ENCODE data around the gene GET3. TPM values are rescaled to one million over a fixed set of nuclear protein-coding genes. Genes with fewer than 3 reads are reported as not detected.

The GET3 gene
- total and polyA plus RNA-seq, 2 of the 13 experiments (the other 11 are each of a cell fraction or from before 2014, with no cell fraction given), result 57.7 to 59.4 TPM

- TF ChIP-seq ZNF383 (CRISPR knock-in tag; IDR thresholded peaks at IDR 0.05; ENCODE audit: borderline replicate concordance), result no peak
- peak; percentile 24 for TF ChIP-seq CTCF (CRISPR knock-in tag; IDR thresholded peaks at IDR 0.05)
- peak; percentile 79 for TF ChIP-seq ZNF205 (CRISPR knock-in tag; IDR thresholded peaks at IDR 0.05)
- no peak for TF ChIP-seq NCOA5 (CRISPR knock-in tag; IDR thresholded peaks at IDR 0.05)
- TF ChIP-seq MAZ (IDR thresholded peaks at IDR 0.05; ENCODE audit: borderline replicate concordance, low read depth, low read length), result peak; percentile 95
- TF ChIP-seq MAZ (CRISPR knock-in tag; IDR thresholded peaks at IDR 0.05; ENCODE audit: low read depth), result peak; percentile 98
- TF ChIP-seq ZNF678 (CRISPR knock-in tag; IDR thresholded peaks at IDR 0.05), result no peak
- TF ChIP-seq, protein P1, sequence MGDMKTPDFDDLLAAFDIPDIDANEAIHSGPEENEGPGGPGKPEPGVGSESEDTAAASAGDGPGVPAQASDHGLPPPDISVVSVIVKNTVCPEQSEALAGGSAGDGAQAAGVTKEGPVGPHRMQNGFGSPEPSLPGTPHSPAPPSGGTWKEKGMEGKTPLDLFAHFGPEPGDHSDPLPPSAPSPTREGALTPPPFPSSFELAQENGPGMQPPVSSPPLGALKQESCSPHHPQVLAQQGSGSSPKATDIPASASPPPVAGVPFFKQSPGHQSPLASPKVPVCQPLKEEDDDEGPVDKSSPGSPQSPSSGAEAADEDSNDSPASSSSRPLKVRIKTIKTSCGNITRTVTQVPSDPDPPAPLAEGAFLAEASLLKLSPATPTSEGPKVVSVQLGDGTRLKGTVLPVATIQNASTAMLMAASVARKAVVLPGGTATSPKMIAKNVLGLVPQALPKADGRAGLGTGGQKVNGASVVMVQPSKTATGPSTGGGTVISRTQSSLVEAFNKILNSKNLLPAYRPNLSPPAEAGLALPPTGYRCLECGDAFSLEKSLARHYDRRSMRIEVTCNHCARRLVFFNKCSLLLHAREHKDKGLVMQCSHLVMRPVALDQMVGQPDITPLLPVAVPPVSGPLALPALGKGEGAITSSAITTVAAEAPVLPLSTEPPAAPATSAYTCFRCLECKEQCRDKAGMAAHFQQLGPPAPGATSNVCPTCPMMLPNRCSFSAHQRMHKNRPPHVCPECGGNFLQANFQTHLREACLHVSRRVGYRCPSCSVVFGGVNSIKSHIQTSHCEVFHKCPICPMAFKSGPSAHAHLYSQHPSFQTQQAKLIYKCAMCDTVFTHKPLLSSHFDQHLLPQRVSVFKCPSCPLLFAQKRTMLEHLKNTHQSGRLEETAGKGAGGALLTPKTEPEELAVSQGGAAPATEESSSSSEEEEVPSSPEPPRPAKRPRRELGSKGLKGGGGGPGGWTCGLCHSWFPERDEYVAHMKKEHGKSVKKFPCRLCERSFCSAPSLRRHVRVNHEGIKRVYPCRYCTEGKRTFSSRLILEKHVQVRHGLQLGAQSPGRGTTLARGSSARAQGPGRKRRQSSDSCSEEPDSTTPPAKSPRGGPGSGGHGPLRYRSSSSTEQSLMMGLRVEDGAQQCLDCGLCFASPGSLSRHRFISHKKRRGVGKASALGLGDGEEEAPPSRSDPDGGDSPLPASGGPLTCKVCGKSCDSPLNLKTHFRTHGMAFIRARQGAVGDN (CRISPR knock-in tag; IDR thresholded peaks at IDR 0.05), result peak; percentile 81
- TF ChIP-seq SNAI1 (CRISPR knock-in tag; IDR thresholded peaks at IDR 0.05; ENCODE audit: borderline replicate concordance), result no peak
- no peak for TF ChIP-seq ZNF790 (CRISPR knock-in tag; IDR thresholded peaks at IDR 0.05; ENCODE audit: borderline replicate concordance)
- peak; percentile 84 for TF ChIP-seq ZFY (CRISPR knock-in tag; IDR thresholded peaks at IDR 0.05)
- TF ChIP-seq, protein P2, sequence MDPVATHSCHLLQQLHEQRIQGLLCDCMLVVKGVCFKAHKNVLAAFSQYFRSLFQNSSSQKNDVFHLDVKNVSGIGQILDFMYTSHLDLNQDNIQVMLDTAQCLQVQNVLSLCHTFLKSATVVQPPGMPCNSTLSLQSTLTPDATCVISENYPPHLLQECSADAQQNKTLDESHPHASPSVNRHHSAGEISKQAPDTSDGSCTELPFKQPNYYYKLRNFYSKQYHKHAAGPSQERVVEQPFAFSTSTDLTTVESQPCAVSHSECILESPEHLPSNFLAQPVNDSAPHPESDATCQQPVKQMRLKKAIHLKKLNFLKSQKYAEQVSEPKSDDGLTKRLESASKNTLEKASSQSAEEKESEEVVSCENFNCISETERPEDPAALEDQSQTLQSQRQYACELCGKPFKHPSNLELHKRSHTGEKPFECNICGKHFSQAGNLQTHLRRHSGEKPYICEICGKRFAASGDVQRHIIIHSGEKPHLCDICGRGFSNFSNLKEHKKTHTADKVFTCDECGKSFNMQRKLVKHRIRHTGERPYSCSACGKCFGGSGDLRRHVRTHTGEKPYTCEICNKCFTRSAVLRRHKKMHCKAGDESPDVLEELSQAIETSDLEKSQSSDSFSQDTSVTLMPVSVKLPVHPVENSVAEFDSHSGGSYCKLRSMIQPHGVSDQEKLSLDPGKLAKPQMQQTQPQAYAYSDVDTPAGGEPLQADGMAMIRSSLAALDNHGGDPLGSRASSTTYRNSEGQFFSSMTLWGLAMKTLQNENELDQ (CRISPR knock-in tag; IDR thresholded peaks at IDR 0.05; ENCODE audit: borderline replicate concordance), result no peak
- peak; percentile 10; the same call in 1 of the 2 replicates for TF ChIP-seq ZNF556 (CRISPR knock-in tag; IDR thresholded peaks at IDR 0.05; ENCODE audit: borderline replicate concordance)
- peak; percentile 88; the same call in 1 of the 2 replicates for TF ChIP-seq ZNF564 (CRISPR knock-in tag; IDR thresholded peaks at IDR 0.05)
- peak; percentile 96 for TF ChIP-seq ZGPAT (CRISPR knock-in tag; IDR thresholded peaks at IDR 0.05)
- TF ChIP-seq HDAC2 (CRISPR knock-in tag; IDR thresholded peaks at IDR 0.05), result peak; percentile 84
- TF ChIP-seq ZKSCAN1 (IDR thresholded peaks at IDR 0.05; ENCODE audit: low read length), result no peak
- TF ChIP-seq TGIF2 (CRISPR knock-in tag; IDR thresholded peaks at IDR 0.05), result peak; percentile 88; the same call in 1 of the 2 replicates
- no peak for TF ChIP-seq CBX2 (IDR thresholded peaks at IDR 0.05; ENCODE audit: low read depth, low read length)
- no peak for TF ChIP-seq CBX2 (CRISPR knock-in tag; IDR thresholded peaks at IDR 0.05; ENCODE audit: low read depth)
- TF ChIP-seq HNRNPL (IDR thresholded peaks at IDR 0.05; ENCODE audit: low read depth, low read length), result 0 out of 2 replicates have a peak, but pooled peaks have one; percentile 36
Measured at GRCh38 chr19:12791345-12792050, 54.2 kb downstream of the GET3 start, which contains the start of gene JUNB (continued).

All from HepG2 (cell line).